ENCODE results near the gene GPR108. TPM values are rescaled to one million over a fixed set of nuclear protein-coding genes. Genes with fewer than 3 reads are reported as not detected.
"Not testable (repeated sequence)": the region's sequence is repeated elsewhere in the genome, so short reads cannot be mapped to it uniquely, and the experiment has no call there.

GPR108 gene
- polyA plus RNA-seq, 12 donors: 20.9 to 54.1 (median 30.4) TPM; not detected in 1

DNA sequence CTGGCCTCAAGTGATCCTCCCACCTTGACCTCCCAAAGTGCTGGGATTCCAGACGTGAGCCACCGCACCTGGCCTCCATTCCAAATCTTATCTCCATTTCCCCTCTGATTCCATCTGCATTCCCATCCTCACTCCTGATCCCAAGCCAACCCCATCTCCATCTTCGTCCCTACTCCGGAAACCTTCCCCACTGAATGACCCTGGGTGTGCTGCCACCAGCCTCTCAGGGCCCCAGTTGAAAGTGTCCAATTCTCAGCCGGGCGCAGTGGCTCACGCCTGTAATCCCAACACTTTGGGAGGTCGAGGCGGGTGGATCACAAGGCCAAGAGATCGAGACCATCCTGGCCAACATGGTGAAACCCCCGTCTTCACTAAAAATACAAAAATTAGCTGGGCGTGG lies 28.5 kb downstream of the GPR108 start:
- DNase-seq: not testable (repeated sequence)

DNA sequence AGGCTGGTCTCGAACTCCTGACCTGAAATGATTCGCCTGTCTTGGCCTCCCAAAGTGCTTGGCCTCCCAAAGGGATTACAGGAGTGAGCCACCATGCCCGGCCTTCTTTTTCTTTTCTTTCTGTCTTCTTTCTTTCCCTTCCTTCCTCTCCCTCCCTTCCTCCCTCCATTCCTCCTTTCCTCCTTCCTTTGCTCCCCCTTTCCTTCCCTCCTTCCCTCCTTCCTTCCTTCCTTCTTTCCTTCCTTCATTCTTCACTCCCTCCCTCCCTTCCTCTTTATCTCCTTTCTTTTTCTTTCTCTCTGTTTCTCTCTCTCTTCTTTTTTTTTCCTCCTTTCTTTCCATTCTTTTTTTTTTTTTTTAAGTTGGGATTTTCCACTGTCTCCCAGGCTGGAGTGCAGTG lies 29.0 kb downstream of the GPR108 start:
- no peak for DNase-seq

DNA sequence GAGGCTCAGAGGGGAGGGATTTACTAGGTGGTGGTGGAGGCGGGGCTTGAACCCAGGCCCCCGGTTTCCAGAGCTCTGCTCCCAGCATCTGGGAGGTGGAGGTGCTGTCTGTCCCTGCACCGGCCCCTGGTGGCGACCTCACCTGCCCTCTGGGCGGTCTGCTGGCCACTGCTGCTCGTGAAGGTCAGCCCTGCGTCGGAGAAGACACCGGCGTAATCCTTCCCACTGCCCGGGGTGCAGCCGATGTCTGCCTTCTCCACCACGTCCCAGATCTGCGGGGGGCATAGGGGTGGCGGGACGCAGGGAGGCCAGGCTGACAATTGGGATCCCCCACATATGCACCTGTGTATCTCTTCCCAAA lies 29.7 kb downstream of the GPR108 start:
- DNase-seq: no peak

DNA sequence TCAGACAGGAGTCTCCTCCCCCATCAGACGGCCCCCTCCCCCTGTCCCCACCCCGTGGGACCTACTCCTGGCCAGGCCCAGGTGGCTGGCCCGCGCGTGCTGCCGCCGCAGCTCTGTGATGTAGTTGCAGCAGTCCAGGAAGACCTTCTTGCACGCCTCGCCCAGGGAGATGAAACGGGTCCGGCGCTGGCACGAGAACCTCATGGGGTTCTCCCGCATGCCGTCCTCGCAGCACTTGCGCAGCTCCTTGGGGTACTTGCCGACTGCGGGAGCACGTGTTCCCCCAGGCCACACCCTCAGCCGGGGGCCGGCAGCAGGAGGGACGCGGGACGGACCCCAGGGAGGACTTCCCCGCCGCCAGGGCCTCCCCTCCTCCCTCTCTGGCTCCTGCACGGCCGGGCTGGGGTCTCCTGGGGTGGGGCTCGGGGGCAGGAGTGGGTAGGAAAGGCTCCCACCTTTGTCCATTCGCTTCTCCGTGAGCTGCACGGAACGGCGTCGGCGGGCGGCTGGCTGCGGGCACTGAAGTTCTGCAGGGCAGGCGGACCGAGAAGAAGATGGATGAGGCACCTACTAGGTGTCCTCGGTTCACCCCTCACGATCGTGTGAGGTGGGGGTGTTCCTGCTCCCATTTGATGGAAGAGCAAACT lies 30.2 kb downstream of the GPR108 start:
- no peak for DNase-seq

DNA sequence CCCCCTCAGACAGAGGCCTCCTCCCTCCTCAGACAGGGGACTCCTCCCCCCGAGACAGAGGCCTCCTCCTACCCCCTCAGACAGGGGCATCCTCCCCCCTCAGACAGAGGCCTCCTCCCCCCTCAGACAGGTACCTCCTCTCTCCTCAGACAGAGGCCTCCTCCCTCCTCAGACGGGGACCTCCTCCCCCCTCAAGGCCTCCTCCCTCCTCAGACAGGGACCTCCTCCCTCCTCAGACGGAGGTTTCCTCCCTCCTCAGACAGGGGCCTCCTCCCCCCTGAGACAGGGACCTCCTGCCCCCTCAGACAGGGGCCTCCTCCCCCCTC lies 30.8 kb downstream of the GPR108 start:
- no peak for DNase-seq

DNA sequence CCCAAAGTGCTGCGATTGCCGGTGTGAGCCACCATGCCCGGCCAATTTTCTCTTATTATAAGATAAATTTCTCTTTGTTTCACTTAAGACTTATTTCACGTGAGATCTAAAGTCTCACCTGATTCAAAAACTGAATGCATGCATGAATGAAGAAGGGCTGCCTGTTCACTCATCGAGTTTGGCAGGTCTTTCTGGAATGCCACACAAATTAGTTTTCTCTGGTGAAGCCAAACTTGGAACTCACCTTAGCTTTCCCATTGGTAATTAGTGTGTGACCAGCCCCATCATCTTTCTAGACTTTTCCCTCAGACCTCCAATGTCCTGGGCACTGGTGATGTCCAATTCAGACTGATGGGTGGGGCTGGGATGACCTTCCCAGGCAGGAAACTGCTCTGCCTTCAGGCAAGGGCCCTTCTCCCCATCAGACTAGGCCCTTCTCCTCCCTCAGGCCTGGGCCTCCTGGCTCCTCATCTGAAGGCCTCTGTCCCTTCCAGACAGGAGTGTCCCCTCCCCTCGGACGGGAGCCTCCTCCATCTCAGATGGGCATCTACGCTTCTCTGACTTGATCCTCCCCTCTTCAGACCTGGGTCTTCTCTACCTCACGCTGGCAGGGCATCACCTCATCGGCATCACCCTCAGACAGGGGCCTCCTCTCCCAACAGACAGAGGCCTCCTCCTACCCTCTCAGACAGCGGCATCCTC lies 31.3 kb downstream of the GPR108 start:
- DNase-seq: no peak

DNA sequence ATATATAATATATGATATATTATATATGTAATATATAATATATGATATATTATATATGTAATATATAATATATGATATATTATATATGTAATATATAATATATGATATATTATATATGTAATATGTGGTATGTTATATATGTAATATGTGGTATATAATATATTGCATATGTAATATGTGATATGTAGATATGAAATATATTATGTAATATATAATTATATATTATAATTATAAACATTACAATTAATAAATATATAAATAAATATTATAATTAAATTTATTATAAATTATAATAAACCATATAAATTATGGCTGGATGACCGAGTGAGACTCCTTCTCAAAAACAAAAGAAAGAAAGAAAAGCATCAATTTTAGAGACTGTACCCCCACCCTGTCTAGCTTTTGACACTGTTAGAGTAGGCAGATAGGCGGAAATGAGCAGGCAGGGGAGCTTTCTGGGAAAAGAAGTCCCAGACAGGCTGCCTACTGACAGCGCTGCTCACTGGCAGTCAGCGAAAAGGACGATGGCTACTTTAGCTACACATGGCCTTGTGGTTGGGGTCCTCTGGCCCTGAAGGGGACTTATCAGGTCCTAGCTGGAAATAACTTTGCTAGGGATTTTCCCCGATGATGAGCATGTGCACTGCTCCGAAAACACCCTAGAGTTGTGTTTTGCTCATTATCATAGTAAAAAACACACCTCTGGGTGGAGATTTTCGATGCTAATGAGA lies 36.6 kb downstream of the GPR108 start:
- no peak for DNase-seq

DNA sequence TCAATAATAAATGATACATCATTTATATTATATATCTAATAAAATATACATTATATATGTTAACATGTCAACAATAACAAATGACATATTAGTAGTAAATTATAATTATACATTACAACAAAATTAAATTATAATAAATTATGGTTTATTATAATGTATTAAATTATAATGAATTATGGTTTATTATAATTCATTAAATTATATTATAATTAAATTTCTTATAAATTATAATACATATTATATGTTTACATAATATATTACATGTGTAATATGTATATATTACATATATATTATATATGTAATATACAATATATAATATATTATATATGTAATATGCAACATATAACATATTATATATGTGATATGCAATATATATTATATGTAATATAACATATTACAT lies 37.4 kb downstream of the GPR108 start:
- DNase-seq: no peak

DNA sequence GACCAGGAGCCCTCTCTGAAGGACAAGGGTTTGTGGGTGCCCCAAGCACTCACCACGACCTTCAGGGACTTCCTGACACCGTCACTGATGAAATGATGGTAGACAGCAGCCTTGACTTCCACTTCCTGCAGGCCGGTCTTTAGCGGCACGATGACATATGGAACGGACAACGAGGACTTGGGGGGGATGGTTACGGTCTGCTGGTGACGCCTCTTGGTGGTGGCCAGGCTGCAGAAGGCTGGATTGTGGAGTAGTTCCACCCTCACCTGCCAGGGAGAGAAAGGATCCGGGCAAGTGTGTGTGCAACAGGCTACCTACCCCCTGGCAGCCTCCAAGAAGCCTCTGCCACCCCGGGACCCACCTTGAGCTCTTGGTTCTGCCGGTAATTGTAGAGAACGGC lies 40.1 kb downstream of the GPR108 start:
- no peak for DNase-seq

DNA sequence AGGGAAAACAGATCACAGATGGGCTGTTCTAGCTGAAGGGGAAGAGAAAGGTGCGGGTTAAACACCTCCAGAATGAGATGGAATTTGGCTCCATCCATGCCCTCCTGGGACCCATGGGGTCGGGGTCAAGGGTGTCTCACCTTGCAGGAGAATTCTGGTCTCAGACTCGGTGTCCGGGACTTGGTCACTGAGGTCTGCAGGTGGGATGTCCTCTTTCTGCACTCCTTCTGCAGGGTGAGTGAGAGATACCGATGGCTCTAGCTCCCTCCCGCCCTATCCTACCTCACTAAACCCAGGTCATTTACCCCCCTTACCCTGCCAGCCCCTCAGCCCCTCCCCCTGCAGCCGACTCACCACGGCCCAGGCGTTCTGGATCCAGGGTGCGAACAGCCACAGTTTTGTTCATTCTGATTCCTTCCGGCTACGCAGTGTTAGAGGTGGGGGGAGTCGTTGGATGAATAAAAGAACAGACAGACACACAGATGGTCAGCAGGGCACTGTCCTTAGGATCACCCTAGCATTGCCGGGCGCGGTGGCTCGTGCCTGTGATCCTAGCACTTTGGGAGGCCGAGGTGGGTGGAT lies 41.0 kb downstream of the GPR108 start:
- no peak for DNase-seq

DNA sequence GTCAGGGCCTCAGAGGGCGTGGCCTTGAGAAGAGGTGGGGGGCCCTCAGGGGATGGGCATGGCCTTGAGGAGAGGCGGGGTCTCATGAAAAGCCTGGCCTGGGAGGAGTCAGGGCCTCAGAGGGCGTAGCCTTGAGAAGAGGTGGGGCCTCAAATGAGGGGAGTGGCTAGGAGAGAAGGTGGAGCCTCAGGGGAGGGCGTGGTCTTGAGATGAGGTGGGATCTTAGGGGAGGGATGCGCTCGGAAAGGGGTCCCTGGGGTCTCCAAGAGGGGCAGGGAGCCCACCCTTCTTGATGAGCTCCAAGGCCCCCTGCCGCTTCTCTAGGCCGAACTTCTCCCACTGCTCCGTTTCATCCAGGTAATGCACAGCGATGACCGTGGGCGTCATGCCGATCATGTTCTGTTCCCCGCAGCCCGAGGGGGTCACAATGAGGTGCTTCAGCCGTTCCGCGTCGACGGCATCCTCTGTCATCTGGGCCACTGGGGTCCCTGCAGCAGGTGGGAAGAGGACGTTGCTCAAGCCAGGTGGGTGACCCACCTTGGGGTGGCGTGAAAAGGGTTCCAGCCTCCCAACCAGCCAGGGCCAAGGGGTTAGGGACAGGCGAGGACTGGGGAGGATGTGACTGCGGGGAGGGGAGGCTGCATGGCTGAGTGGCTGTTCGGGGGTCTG lies 43.1 kb downstream of the GPR108 start:
- DNase-seq: no peak

DNA sequence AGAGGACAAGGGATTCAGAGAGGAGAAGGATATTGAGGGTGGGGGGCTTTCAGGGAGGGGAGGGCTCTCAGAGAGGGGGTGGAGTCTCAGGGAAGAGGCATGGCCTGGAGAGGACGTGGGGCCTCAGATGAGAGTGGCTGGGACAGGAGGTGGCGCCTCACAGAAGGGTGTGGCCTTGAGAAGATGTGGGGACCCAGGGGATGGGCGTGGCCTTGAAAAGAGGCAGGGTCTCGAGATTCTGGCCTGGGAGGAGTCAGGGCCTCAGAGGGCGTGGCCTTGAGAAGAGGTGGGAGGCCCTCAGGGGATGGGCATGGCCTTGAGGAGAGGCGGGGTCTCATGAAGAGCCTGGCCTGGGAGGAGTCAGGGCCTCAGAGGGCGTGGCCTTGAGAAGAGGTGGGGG lies 43.7 kb downstream of the GPR108 start:
- DNase-seq: no peak

DNA sequence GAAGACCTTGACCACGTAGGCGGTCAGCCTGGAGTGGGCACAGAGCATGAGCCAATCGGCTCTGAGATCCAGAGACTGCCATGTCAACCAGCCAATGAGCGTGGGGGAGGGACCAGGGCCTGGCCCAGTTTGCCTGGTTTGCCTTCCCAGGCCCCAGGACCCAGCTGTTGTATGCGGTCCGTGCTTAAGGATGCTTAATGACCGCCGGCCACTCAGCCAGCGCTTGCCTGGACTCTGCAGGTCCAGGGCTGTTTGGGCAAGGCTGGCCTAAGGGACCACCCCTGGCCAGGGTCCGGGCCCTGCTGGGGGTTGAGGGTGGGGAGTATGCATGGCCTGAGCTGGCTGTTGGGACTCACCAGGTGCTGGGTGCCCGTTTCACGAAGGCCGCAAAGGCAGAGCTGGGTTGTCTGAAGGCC lies 44.3 kb downstream of the GPR108 start:
- no peak for DNase-seq

DNA sequence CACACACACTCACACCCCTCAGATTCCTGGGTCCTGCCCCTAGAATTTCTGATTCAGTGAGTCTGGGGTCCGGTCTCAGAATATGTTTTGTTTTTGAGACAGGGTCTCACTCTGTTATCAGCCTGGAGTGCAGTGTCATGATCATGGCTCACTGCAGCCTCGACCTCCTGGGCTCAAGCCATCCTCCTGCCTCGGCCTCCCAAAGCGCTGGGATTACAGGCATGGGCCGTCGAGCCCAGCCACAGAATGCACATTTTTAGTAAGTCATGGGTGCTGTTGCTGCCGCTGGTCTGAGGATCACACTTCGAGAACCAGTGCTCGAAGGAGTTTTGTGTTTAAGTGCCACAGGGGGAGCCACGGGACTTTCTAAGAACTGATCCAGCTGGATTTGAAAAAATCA lies 45.4 kb downstream of the GPR108 start:
- DNase-seq: no peak

DNA sequence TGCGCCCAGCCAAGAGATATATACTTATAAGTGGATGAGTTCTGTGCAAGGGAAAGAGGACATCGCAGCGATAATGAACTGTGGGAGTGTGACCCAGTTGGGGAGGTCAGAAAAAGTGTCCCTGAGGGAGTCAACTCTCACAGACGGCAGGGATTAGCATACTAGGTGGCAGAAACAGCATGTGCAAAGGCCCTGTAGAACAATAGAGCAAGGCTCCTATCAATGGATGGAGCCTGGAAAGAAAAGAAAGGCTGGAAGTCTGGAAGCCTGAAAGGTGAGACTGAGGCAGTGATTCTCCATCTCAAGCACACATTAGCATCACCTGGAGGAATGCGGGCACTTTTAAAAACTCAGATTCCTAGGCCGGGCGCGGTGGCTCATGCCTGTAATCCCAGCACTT lies 46.0 kb downstream of the GPR108 start:
- DNase-seq: no peak

DNA sequence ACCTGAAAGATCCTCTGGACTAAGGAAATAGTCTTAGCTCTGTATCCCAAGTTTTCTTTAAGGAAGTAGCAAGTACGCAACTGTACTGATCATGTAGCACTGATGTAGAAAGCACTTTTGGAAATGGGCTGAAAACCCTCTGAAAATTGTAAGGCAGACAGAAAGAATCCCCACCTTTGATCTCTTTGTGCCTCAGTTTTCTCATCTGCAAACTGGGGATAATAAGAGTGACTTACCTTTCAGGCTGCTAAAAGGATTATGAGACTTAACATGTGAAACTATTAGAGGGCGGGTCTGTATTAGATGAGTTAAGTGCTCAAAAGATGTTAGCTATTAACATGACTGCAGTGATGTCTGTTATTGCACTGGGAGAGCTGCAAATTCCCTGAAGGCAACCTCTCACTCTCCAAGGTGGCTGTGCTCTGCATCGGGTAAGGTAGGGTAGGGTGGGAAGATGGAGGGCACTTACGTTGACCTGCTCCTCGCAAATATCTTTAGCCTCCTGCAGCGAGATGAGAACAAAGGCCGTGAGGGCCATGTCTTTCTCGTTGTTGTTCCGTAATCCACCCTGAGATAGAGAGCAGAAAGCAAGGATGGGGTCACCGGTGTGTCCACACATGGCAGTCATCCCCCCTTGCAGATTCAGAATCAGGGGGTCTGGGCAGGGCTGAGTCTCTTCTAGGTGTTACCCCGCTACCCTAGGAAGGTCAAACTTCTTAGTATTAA lies 47.1 kb downstream of the GPR108 start:
- no peak for DNase-seq

DNA sequence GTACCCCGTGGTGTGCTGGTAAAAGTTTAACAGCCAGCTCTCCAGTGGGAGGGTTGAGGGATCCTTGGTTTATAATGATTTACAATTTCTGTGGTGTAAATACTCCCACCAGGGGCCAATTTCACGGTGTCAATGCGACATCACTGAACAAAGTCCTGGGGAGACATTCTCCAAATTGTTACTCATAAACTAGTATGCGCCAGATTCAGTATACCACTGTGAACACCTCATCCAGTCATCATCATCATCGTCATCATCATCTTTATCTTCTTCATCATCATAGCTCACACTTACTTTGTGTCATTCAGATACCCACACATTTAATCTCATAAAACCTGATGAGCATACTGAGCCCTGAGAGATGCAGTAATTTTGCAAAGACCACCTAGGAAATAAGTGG lies 50.3 kb downstream of the GPR108 start:
- DNase-seq: no peak

DNA sequence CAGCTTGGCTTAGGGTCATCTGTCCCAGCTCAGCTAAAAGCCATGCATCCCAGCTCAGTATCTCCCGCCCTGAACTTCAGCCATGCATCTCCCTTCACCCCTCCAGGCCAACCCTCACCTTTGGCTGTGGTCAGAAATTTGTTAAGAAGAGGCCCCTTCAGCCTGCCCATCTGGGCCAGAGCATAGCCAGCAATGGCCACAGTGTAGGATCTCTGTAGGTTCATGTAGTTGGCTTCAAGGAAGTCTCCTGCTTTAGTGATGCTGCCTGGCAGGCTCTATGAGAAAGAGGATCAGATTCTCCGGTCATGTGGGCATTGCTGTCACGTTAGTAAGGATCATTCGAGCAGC lies 50.8 kb downstream of the GPR108 start:
- no peak for DNase-seq

DNA sequence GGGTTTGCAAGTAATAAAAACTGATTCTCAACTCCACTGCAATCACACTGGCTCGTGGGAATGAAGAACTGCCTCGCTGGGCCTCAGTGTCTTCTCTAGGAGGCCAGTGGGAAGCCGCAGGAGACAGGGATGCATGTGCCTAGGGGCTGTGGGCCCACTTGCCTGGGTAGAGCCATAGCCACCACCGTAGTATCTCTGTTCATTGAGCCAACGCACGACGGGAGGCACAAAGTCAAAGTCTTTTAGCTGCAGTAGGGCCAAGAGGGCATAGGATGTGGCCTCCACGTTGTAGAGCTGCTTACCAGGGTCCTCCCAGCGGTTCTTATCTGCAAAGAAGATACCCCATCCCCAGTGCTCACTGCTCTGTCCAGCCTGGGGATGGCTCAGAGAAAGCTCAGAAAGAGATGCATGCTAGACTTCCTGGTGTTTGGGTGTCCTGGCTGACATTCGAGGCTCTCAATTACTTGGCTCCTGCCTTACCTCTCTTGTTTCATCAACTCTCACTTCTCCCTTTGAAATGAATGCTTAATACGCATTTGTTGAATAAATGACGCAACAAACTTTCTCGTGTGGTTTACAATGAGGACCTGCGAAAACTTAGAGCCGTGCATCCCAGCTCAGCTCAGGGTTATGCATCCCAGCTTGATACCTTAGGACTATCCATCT lies 51.3 kb downstream of the GPR108 start:
- no peak for DNase-seq

DNA sequence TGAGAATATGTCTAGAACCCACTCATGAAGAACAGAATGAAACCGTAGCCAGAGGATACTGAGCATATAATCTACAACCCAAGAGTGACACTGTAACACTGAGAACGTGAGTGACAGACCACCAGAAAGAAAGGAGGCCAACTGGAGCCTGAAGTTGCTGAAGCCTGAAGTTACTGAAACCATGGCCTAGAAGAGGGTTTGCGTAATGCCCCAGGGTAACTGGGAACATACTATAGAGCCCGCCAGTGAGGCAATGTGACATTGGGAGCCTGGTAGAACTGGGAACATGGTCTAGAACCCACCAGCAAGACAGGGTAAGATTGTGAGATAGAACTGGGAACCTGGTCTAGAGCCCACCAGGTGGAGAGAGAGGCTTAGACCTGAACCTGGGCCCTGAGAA lies 51.9 kb downstream of the GPR108 start:
- DNase-seq: no peak

DNA sequence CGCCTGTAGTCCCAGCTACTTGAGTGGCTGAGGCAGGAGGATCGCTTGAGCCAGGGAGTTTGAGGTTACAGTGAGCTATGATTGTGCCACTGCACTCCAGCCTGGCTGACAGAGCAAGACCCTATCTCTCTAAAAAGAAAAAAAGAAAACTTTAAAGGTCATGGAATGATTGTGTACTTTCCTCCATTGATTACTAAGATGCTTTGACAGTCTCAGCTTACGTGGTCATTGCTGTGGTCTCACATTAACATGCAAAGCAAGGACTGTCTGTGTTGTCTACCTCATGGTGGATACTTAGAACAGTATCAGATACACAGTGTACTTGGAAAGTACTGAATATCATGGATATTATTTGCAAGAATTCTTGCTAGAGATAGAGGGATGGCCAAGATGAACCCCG lies 53.4 kb downstream of the GPR108 start:
- no peak for DNase-seq
